ENCODE results near the gene KRT20. TPM values are rescaled to one million over a fixed set of nuclear protein-coding genes. Genes with fewer than 3 reads are reported as not detected.

KRT20 gene
- total RNA-seq, 1 experiment from 2014 or later: 0.13 TPM

GRCh38 chr17:40931311-40931710 is 46.3 kb upstream of the KRT20 start:
- no peak for TF ChIP-seq POLR2AphosphoS5 (IDR thresholded peaks at IDR 0.05; ENCODE audit: low read depth, low read length)
- no peak for TF ChIP-seq REST (IDR thresholded peaks at IDR 0.05; ENCODE audit: insufficient read depth in 1 of 2, low read depth in 2 of 2, low read length in 1 of 2)
- TF ChIP-seq CTCF (IDR thresholded peaks at IDR 0.05): no peak
- no peak for TF ChIP-seq SIN3A (IDR thresholded peaks at IDR 0.05; ENCODE audit: borderline replicate concordance, insufficient read depth, low read depth, low read length)
- no peak for TF ChIP-seq TCF7L2 (IDR thresholded peaks at IDR 0.05; ENCODE audit: low read depth, low read length)
- CTCF ChIA-PET: no interaction called here

GRCh38 chr17:40926341-40926740 is 41.3 kb upstream of the KRT20 start:
- Histone ChIP-seq H3K4me3 (ENCODE audit: low read depth in 2 of 2, low read length in 2 of 2) (no peak overlapping the region), H3K4me1 (ENCODE audit: control insufficient read depth, insufficient read depth, low read length) (no peaks in the 10 kb centered on the region), H3K9me3 (ENCODE audit: control insufficient read depth, insufficient read depth, low read depth, low read length) (no peaks in the 10 kb centered on the region), H3K36me3 (ENCODE audit: control insufficient read depth, insufficient read depth, low read length) (no peaks in the 10 kb centered on the region), H3K27ac (ENCODE audit: low read length) (no peak overlapping the region), H3K27me3 (ENCODE audit: control insufficient read depth, insufficient read depth, low read length) (no peaks in the 10 kb centered on the region; the same call in 1 of the 2 replicates)
- CTCF ChIA-PET: no interaction called here
- no TSS peak for BruUV-seq (replicated peaks)
- in situ Hi-C loops (cut with HindIII; ENCODE audit: low pct_unique_long_range_greater_than_20kb, low sequenced_read_pairs) (no loop called here), intact Hi-C loops (cut with micrococcal nuclease; ENCODE audit: unreplicated experiment) (no loop called here)
- ATAC-seq (no peak), DNase-seq (ENCODE audit: low read depth, low spot score) (no peak)
- POLR2A ChIA-PET: no interaction called here
- no peak for TF ChIP-seq CTCF (IDR thresholded peaks at IDR 0.05)
- no peak for TF ChIP-seq REST (IDR thresholded peaks at IDR 0.05; ENCODE audit: insufficient read depth in 1 of 2, low read depth in 2 of 2, low read length in 1 of 2)
- TF ChIP-seq TCF7L2 (IDR thresholded peaks at IDR 0.05; ENCODE audit: low read depth, low read length): no peak
- no peak for TF ChIP-seq SIN3A (IDR thresholded peaks at IDR 0.05; ENCODE audit: borderline replicate concordance, insufficient read depth, low read depth, low read length)
- TF ChIP-seq POLR2AphosphoS5 (IDR thresholded peaks at IDR 0.05; ENCODE audit: low read depth, low read length): no peak

More at GRCh38 chr17:40931311-40931710, 46.3 kb upstream of the KRT20 start:
- Histone ChIP-seq H3K4me1 (ENCODE audit: control insufficient read depth, insufficient read depth, low read length) (no peaks in the 10 kb centered on the region), H3K9me3 (ENCODE audit: control insufficient read depth, insufficient read depth, low read depth, low read length) (no peaks in the 10 kb centered on the region), H3K27ac (ENCODE audit: low read length) (no peak overlapping the region), H3K27me3 (ENCODE audit: control insufficient read depth, insufficient read depth, low read length) (peaks cover 18% of the 10 kb centered on the region), H3K36me3 (ENCODE audit: control insufficient read depth, insufficient read depth, low read length) (no peaks in the 10 kb centered on the region), H3K4me3 (ENCODE audit: low read depth in 2 of 2, low read length in 2 of 2) (no peak overlapping the region)
- intact Hi-C loops (cut with micrococcal nuclease; ENCODE audit: unreplicated experiment): no loop called here
- in situ Hi-C loops (cut with HindIII; ENCODE audit: low pct_unique_long_range_greater_than_20kb, low sequenced_read_pairs): no loop called here
- ATAC-seq (no peak), DNase-seq (ENCODE audit: low read depth, low spot score) (no peak)
- POLR2A ChIA-PET: no interaction called here
- BruUV-seq (replicated peaks): no TSS peak
